GM21390 (cell line): ENCODE measurements around the gene GAS7.

ENCODE experiments used
- ATAC-seq: cut with Tn5 transposase; IDR thresholded peaks from one replicate; pipeline ENCODE4 v1.9.1; 2021; ENCODE audit not compliant: unreplicated experiment

The GAS7 gene

DNA sequence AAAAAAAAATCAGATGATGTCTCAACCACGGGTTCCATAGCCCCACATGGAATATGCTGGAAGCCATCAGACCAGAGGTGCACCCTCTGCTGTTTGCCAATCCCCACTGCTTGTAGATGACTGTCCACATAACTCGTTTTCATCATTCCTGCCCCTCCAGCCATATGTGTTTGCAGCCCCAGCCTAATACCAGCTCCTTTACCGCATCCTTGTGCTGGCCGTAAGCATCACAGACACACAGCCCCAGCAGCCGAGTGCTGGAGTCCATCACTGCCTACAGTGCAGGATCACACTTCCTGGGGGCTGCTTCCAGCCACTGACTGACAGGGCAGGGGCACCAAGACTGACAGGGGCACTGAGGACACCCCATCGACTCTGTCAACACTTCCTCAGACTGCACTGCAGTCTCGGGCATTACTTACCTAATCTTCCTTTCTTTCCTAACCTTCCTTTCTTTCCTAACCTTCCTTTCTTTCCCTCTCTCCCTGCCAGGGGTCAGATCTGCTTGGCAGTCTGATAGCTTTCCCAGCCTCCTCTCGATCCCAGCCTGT is 298.3 kb downstream of the GAS7 start:
- ATAC-seq = no peak

DNA sequence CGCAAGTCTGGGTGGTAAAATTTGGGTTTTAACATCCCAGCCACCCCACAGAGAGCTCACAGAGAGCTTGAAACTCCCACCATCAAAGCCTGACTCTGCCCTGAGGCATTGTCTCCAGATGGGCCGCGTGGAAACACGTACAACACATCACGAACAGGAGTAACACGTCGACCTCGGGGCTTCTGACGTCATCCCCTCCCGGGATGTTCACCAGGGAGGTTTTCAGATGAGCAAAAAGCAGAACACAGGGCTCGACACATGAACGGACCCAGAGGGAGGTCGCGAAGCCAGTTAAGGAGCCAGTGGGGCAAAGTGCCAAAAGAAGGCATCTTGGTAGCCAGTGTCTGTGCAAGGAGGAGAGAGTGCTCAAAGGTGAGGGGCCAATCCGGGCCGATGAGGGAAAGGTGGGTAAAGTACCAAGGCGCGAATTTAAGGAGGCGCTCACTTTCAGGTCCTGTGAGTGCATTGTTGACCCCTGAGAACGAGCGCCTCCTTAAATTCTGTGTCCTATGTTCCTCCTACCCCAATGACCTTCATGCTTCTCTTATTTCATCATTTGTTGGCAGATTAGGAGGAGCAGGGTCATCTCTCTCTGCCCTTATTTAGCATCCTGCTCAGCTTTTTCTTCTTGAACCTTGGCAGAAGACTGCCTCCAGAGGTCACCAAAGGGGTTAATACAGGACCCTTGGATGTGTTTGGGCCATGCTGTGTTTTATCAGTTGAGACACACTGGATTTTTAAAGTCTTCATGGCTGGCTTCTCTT is 298.9 kb downstream of the GAS7 start:
- no peak for ATAC-seq

DNA sequence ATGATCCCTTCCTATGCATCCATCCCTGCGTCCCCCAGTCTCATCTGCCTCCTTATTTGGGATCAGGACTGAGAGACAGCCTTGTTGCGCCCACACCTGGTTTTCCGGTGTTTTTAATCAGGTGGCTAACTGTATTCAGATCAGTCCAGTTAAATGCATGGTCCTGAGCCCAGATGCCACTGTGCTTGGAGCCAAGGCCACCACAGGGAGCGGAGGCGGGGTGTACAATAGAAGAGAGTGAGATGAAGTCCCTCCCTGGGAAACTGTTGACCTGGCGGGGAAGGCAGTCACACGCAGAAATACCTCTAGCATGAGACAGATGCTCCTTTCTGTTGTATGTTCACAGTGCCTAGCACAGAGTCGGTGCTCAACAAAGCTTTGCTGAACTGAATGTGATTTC is 299.6 kb downstream of the GAS7 start:
- ATAC-seq = no peak

DNA sequence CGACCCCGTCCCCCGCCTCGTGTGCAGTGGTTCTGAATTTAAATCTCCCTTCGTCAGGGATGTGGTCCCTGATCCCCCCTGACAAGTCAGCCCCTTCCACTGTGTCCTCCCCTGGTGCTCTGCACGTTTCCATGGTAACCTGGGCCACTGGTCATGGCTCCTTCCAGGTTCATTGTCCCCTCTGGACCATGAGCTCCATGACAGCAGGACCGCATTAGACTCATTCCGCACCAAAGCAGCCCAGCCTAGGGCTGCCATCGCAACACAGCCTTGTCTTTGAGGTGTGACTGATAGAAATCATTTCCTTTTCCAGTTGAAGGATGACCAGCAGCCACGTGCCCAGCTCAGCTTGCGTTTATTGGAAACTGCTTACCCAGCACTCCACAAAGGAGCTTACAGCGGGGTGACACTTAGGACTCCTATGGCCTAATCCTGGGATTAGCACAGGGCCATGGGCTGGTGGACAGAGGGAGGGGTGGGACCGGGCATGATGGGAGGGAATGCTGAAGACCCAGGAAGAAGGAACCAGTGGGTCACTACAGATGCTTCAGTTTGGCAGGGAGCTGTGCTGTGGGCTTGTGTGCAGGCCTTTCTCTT is 300.9 kb downstream of the GAS7 start:
- ATAC-seq = no peak

- no peak for ATAC-seq
These were observed 302.5 kb downstream of the GAS7 start for GRCh38 chr17:9895923-9896322.

GRCh38 chr17:9894231-9894630 is 304.2 kb downstream of the GAS7 start:
- no peak for ATAC-seq

DNA sequence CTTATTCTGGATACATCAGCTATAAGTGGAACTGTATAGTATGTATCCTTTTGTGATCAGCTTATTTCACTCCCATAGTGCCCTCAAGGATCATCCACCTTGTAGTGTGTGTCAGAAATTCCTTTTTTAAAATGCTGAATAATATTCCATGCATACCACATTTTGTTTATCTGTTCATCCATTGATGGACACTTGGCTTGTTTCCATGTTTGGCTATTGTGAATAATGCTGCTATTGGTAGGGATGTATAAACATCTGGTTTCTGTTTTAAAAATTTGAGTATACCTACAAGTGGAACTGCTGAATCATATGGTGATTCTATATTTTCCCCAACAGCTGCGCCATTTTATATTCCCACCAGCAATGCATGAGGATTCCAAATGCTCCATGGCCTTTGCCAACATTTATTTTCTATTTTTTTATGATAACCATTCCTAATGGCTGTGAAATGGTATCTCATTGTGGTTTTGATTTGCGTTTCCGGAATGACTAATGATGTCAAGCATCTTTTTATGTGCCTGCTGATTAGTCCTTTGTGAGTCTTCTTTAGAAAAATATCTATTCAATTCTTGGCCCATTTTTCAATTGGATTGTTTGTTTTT is 304.9 kb downstream of the GAS7 start:
- no peak for ATAC-seq

- ATAC-seq = no peak
These were observed 308.3 kb downstream of the GAS7 start for GRCh38 chr17:9890124-9890523.

DNA sequence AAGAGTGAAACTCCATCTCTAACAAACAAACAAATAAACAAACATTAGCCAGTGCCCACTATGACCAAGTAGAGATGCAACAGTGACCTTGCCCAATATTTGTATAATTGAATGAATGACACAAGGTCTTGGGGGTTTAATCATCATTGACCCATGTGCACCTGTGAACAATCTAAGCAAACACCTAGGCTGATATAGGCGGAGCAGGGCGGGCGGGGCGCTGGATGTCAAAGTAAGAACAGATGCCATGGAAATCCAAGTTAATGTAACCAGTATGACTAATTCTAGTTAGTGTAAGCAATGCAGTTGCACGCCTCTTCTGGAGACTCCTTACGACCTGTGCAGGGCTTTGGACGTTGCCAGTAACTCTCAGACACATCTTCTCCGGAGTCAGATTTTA is 310.9 kb downstream of the GAS7 start:
- ATAC-seq = no peak

- ATAC-seq = no peak
These were observed 312.1 kb downstream of the GAS7 start for GRCh38 chr17:9886141-9886930.

DNA sequence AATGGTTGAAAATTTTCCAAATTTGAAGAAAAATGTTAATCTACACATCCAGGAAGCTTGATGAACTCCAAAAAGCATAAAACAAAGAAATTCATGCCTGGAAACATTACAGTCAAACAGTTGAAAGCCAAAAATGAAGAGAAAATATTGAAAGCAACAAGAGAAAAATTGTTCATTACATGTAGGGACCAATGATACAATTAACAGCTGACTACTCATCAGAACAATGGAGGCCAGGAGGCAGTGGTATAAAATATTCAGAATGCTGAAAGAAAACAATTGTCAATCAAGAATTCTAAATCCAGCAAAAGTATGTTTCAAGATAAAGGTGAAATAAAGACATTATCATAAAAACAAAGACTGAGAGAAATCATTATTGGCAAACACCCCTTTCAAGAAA is 315.0 kb downstream of the GAS7 start:
- no peak for ATAC-seq

GRCh38 chr17:9880582-9880999 is 317.8 kb downstream of the GAS7 start:
- no peak for ATAC-seq

- ATAC-seq = no peak
These were observed 319.4 kb downstream of the GAS7 start for GRCh38 chr17:9878786-9879525.

DNA sequence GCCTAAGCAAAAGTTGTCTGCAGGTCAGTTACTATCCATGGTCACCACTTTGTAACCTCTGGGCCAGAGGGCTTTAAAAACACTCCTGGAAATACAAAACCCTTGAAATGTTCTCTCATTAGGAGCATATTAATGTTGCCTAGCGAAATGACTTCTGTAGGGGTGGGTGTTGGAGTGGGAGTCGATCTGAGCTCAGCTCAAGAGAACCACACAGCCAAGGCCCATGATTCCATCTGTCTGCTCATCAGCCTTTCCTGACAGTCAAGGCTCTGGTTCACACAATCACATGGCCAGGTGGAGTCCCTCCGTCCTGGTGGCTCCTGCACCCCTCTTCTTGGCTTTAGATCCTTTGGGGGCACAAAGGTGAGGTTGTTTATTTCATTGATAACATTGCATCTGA is 320.1 kb downstream of the GAS7 start:
- no peak for ATAC-seq

DNA sequence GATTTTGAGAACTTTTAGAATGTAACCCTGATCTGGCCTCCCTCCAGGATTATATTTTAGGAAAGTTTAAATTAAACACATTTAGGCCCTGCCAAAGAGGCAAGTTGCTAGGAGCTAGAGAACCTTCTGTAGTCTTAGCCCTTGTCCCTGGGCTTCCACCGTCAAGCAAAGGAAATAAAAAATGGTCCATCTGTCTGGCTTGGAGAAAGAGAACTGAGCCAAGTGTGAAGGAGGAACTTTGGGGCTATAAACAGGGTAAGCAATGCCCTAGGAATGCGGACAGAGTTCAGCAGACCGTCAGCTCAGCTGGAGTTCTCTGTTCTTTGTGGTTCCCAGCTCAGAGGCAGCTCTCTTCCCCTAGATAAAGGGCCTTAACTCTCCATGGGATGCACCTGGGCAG is 323.0 kb downstream of the GAS7 start:
- ATAC-seq = no peak

DNA sequence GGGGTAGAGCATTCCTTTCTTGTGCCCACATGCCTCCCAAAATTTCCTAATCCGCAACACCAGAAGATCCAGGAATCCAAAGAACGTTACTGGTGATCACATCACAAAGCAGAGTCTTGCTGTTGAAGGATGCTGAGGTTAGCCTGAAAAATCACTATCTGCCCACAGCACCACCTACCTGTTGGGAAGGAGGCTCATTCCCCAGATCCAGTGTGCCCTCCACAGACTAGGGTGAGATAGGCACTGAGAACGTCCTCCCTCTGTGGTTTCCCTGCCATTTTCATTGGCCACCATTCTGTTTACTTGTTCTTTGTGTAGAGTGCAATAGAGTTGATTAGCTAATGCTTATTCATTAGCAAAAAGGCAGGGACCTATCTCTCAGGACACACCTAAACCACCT is 323.7 kb downstream of the GAS7 start:
- ATAC-seq = no peak

- ATAC-seq = no peak
These were observed 325.6 kb downstream of the GAS7 start for GRCh38 chr17:9872852-9873251.

- no peak for ATAC-seq
These were observed 329.9 kb downstream of the GAS7 start for GRCh38 chr17:9868552-9868951.

DNA sequence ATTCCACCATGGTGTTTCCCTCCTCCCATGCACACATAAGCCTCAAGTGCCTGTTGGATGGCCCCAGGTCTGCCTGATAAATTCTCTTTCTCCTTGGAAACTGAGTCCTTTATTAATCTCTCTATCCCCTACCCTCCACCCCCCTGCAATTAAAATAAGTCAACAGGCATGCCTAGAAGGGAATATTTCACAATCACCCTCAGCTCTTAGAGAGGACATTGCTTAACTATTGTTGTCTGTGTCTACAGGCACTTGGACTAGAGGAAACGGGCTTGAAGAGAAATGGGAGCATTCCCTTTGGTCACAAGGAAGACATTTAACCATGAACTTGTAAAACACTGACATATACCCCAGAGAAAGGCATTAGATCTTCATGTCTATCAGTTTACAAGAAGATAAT is 332.8 kb downstream of the GAS7 start:
- ATAC-seq = no peak

DNA sequence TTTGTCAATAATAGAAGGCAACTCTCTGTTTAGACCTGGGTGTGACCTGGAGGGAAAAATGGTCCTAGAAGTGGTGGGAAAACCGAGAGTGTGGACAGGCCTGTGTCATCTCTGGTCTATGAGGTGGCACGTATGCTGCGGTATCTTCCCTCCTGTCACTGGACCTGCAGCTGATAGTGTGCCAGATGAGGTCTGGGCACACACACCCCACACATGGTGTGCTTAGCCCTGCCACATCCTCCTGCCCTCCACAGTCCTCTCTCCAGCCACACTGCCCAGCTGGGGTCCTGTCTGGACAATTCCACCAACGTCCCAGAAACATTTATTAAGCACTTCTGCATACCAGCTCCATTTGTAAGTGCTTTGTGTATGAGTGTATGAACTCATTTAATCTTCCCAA is 335.5 kb downstream of the GAS7 start:
- ATAC-seq = no peak

DNA sequence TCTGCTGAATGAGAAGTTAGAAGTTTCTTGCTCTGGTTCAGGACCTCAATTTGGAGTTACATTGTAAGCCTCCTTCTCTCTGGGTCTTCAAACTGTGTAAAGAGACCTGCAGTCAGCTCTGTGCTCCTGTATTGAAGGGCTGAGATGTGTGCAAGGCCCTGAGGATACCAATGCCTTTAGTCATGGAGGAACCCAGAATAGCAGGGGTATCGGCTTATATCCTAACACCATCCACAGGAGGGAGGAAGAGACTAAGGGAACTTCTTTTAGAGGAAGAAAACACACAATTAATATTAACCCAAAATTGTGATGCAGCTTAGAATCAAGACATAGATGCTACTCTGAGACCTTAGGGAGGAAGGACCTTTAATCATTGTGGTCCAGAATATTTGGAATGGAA is 336.2 kb downstream of the GAS7 start:
- ATAC-seq = no peak
